GM18498 (cell line): ENCODE results near the gene ZFP3.
"Not testable (repeated sequence)": the region's sequence is repeated elsewhere in the genome, so short reads cannot be mapped to it uniquely, and the experiment has no call there.

Experiments
- ATAC-seq: cut with Tn5 transposase; IDR thresholded peaks from one replicate; pipeline ENCODE4 v1.9.1; 2021; ENCODE audit warnings: mild to moderate bottlenecking, moderate library complexity; ENCODE audit not compliant: unreplicated experiment

ZFP3 gene

DNA sequence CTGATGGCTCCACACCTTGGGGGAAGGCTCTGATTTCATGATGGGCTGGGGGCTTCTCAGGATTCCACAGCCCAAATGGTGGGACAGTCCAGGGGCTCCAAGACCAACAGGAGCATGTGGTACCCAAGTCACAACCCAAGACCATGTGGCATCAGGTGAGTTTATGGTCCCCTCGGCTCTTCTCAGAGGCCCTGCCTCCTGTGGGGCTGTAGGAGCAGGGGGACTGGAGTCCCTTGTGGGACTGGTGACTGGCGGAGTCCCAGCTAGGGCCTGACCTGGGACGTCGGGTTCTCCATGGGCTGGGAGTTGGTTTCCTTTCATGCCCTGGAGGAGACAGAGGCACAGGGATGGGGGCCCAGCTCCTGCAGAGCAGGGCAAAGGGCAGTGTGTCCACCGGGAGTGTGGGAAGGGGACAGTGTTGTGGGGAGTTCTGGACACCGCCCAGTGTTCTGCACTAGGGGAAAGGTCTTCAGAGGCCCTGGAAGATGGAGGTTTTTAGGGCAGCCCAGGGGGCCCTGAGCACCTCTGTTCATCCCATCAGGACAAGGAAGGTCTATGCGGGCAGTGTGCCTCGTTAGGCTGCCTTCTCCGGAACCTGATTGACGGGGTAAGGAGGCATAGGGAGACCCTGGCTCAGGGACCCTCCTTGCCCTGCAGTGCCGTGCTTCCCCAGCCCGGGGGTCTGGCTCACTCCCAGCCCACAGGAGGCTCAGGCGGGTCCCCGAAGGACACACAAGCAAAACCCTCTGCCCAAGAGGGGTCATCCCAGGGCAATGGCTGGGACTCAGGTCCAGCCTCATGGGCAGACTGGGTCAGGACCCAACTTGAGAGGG, 58.5 kb downstream of the ZFP3 start:
- not testable (repeated sequence) for ATAC-seq

DNA sequence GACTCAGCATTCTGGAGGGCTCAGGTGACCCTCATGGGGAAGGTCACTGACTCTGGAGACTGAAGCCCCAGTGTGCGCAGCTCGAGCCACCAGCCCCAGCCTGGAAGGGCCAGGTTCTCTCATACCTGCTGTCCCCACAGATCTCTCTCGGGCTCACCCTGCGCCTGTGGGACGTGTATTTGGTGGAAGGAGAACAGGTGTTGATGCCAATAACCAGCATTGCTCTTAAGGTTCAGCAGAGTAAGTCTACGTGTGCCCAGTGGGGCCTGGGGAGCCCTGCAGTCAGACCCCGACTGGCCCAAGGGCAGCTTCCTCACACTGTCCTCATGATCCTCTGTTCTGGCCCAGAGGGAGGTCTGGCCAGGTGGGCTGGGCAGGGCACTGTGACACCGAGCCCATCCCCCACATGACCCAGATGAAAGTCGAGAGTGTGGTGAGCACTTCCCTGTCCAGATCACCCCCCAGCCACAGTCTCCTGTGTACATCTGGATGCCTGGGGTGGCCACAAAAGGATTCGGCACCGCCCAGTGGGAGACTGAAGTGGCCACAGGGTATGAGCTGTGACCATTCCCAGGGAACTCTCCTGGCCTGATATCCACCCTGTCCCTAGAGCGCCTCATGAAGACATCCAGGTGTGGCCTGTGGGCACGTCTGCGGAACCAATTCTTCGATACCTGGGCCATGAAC, 59.4 kb downstream of the ZFP3 start:
- not testable (repeated sequence) for ATAC-seq

DNA sequence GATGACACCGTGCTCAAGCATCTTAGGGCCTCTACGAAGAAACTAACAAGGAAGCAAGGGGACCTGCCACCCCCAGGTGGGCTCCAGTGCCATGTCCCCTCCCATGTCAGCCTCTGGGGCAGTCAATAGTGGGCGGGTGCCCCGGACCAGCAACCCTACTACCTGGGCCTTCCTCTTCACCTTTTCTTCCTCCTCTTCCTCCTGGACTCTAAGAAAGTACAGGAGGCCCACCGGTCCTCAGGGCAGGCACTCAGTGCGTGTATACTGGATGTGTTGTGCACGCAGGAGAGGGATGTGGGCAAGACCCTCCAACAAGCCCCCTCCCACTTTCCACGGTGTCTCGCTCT, 59.9 kb downstream of the ZFP3 start:
- ATAC-seq = not testable (repeated sequence)

DNA sequence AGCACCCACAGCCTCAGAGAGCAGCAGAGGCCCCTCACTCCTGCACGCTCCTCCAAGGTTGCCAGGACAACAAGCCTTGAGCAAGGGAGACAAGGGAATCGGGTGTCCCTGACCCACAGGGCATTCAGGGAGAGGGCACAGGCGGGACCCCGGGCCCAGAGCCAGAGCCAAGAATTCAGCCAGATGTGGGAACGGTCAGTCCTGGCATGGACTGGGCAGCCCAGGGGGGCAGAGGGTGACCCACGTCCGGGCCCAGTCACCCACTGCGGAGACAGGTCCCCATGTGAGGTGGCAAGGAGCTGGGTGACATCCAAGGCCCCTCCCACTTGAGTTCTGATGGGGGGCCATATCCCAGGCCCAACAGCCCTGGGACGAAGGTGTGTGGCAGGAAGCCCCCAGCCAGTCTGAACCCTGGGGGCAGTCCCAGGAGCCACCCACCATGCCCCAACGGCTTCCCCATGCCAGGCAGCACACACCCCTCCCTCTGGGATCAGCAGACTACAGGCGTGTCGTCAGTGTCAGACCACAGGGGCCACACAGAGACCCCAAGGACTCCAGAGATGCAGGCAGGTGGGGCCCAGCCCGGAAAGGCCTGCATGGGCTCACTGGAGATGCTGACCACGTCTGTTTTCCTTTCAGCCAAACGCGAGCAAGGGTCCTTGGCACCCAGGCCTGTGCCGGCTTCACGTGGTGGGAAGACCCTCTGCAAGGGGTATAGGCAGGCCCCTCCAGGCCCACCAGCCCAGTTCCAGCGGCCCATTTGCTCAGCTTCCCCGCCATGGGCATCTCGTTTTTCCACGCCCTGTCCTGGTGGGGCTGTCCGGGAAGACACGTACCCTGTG, 60.6 kb downstream of the ZFP3 start:
- ATAC-seq = no peak

DNA sequence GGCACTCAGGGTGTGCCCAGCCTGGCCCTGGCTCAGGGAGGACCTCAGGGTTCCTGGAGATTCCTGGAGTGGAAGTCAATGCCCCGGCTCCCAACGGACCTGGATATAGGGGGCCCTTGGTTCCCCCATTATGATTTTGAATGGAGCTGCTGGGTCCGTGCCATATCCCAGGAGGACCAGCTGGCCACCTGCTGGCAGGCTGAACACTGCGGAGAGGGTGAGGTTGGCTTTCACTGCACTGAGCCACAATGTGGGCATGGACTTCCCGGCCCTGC, 61.1 kb downstream of the ZFP3 start:
- ATAC-seq = no peak

DNA sequence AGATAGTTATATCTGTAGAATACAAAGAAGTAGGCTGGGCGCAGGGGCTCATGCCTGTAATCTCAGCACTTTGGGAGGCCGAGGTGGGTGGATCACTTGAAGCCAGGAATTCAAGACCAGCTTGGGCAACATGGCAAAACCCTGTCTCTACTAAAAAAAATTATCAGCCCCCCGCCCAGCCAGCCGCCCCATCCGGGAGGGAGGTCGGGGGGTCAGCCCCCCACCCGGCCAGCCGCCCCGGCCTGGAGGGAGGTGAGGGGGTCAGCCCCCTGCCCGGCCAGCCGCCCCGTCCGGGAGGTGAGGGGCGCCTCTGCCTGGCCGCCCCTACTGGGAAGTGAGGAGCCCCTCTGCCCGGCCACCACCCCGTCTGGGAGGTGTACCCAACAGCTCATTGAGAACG, 64.6 kb downstream of the ZFP3 start:
- ATAC-seq = not testable (repeated sequence)
